SK-N-MC (cell line): Measurements from ENCODE around the gene PCDH1.

Source experiments
- EZH2 ChIP-seq: fragments of 200-600 bp; sonication (generic); IDR thresholded peaks from one replicate; pipeline ENCODE4 v1.6.1; 2017; ENCODE audit warnings: antibody characterized with exemption
- FOXP2 ChIP-seq: optimal IDR thresholded peaks from 2 replicates; pipeline ENCODE3; 2011; ENCODE audit warnings: mild to moderate bottlenecking, moderate library complexity; ENCODE audit not compliant: insufficient read depth; ENCODE audit errors: extremely low read length, control extremely low read depth
- POLR2AphosphoS5 ChIP-seq: IDR thresholded peaks from 2 replicates; pipeline ENCODE4 v1.6.1; 2012; ENCODE audit warnings: mild to moderate bottlenecking, low read depth, low read length, borderline replicate concordance

- TF ChIP-seq POLR2AphosphoS5 (no peak), EZH2 (no peak), FOXP2 (no peak)
These were observed 56.1 kb downstream of the PCDH1 start for GRCh38 chr5:141822144-141822543.
